HG03558 (cell line): ENCODE results near the gene PTPN14.

Experiments used
- ATAC-seq: cut with Tn5 transposase; IDR thresholded peaks from one replicate; pipeline ENCODE4 v1.9.1; 2021; ENCODE audit warnings: moderate number of reproducible peaks; ENCODE audit not compliant: unreplicated experiment; ENCODE audit errors: extremely low read depth

PTPN14 gene

DNA sequence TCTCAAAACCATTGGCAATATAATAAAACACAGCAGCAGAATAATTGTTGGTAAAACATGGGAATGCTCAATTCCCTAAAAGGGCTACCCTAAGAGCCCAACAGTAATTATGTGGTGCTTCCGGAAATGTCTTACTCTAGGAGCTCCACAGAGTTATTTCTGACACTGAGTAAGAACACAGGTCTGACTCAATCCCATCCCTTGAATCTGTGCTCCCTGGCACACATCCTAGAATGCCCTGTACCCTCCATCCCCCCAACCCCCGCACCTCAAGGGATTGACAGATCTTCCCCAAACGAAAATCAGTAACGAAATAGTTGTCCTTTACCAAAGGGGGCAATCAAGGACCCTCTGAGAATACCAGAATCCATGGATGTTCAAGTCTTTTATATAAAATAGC lies 198.6 kb downstream of the PTPN14 start:
- ATAC-seq, result no peak

DNA sequence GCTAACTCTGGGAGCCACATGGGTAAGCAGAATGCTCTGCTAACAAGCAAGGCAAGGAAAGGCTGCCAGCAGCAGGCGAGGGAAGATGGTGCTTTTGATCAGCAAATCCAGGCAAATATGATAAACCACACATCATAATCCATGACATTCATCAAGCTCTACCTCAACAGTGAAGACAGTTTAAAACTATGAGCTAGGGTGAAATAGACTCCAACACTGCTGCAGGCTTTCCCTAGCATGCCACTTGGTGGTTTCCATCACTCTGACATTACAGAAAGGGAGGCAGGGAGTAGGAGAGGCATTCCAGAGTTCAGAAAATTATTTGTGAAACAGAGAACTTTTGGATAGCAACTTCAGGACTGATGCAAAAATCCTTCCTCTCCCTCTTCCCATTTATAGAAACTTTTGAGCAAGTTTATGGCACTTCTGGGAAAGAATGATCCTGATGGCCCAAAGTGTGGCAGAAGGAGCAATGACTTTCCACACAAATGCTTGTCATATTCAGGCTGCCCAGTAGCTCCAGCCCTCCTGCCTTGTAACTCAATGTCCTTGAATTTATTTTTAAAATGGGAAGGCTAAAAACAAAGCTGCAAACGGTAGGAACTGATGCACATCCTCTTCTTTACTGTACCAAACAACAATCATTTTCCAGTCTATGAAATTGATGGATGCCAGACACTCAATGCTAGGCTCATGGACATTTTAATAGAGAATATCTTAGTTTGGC lies 199.7 kb downstream of the PTPN14 start:
- no peak for ATAC-seq

GRCh38 chr1:214349781-214350180 lies 201.6 kb downstream of the PTPN14 start:
- ATAC-seq, result no peak

DNA sequence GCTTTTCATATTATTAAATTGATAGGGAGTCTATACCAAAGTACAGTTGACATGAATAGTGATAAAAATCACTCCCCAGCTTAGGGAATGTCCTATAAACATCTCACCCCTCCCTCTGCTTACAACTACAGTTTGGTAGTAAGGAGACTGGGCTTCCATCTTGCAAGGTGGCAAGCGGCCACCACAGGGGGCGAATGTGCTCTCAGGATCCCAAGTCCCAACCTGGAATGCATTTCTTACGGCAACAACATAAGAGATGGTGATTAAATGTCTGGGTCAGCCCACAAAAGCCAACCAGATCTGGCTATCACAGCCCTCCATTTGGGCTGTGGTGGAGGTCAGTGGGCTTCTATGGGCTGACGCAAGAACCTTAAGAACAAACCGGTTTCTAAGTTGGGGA lies 202.4 kb downstream of the PTPN14 start:
- no peak for ATAC-seq

DNA sequence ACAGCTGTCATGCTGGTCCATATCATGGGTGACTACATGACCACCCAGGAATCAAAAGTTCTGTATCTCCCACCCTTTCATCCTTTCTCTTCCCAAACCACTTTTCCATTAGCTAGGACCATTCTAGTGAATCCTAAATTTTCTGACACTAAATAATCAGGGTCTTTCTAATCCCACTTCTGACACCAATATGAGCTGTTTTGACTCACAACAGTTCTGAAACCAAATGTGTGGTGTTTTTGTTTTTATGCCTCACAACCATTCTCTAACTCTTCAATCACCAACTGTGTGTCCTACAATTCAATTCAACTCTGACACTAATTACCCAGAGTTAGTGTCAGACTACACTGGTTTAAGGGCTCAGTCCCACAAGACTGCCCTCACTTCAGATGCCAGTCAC lies 206.5 kb downstream of the PTPN14 start:
- no peak for ATAC-seq

DNA sequence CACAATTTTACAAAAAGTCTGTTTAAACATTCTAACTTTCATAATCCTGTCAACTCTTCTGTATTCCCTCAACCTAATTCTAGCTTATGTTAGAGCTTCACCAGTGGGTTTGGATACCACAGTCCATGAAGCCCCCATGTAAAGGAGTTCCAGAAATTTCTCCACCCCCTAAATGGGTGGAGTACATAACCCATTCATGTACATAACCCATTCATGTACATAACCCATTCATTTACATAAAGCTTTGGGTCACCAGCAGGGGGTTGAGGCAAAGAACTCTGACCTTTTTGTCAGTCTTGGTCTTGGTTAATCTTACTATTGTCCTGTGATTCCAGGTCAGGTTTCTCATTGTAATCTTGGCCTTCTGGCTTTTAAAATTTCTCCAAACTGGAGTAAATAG lies 208.9 kb downstream of the PTPN14 start:
- ATAC-seq, result no peak

DNA sequence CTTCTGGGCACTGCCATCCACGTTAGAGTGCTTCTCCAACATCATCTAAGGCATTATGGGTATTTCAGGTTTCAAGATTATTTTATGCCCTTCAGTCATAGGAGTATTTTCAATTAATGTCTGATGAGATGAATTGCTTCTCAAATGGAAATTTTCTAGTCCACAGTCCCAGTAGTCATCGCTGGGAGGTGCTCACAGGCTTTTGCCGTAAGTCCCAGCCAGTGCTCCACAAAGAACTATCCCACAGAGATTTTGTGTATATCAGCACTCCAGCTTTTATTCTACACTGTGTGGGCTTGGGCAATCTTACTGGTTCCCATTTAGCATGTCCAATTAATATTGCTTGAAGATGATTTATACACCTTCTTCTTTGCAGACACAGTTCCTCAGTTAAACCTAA lies 209.5 kb downstream of the PTPN14 start:
- ATAC-seq, result no peak

- ATAC-seq, result no peak
Measured at GRCh38 chr1:214341459-214341858, 209.9 kb downstream of the PTPN14 start.

DNA sequence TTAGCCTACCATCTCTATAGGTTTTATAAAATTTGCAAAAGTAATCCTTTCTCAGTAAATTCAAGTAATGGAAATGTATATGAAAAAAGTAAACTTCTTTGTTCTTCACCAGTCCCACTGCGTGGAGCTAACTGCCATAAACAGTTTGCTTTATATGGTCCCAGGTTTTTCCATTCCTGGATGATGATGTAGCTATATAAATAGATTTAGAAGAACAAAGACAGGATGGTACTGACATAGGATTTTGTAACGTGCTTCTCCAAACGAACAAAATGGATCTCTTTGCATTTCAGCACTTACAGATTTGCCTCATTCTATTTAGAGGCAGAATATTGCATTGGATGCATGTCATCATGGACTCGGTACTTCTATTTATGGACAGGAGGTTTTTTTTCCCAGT lies 213.2 kb downstream of the PTPN14 start:
- no peak for ATAC-seq

GRCh38 chr1:214337511-214337910 lies 213.9 kb downstream of the PTPN14 start:
- ATAC-seq, result no peak

- ATAC-seq, result no peak
Measured at GRCh38 chr1:214337015-214337414, 214.4 kb downstream of the PTPN14 start.

DNA sequence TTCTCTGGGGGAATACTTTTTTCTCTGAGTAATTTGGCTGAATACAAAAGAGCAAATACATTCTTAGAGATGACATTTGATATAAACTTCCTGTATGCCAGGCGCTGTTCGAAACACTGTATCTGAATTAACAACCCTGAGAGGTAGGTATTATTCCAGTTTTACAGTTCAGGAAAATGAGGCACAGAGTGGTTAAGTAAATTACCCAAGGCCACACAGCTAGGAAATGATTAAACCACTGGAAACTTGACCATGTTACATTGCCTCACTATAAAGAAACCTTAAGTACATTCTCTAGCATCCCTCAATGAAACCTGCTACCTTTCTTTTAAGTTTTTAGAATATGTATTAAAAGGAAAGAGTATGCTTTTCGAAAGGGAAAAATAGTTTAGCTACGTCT lies 215.8 kb downstream of the PTPN14 start:
- ATAC-seq, result no peak

- ATAC-seq, result no peak
Measured at GRCh38 chr1:214332946-214333798, 218.2 kb downstream of the PTPN14 start.

- ATAC-seq, result no peak
Measured at GRCh38 chr1:214331827-214332423, 219.5 kb downstream of the PTPN14 start.

DNA sequence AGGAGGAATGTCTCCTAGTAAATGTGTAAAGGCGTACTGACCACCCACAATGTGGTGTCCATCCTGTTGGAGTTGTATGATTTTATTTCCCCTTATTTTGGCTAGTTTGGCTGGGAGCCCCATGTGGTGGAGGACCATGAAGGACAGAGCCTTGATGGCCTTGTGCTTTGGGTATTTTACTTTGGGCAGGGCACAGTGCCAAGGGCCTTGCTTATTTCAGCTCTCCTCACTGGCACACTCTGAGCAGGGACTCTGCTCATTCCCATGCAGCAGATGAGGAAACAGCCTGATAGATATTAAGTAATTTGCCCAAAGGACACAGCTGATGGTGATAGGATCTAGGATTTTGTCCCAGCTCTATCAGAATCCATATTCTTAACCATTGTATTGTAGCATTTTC lies 220.2 kb downstream of the PTPN14 start:
- no peak for ATAC-seq

DNA sequence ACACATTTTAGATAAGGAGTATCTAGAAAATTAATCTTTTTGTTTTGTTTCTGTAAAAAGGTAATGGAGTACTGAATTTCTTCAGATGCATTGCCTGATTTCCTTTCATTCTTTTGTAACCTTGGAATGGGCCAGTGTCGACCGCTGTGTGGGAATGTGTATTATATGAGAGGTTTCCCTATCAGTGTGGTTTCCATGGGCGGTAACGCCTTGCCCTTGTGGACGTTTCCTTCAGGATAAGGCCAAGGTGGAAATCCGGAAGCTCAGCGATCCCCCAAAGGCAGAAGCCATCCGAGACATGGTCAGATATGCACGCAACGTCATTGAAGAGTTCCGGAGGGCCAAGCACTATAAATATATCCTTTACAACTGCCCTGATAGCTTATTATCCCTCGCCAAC lies 220.7 kb downstream of the PTPN14 start:
- ATAC-seq, result no peak

DNA sequence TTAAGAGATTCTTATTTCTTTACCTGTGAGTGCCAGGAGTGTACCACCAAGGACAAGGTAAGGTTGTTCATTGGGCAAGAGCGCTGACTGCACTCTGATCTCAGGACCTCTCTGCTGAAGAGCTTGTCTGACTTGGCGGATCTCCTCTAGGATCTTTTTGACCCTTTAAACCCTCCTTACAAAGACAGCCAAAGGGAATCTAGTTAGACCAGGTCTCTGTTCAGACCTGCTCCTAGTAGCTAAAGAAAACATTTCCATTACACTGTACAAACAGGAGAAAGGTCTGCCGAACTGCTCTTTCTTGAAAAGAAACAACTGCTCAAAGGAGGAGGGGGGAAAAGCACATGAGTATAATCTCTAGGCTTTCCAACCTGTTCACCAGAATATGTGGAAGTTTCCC lies 221.2 kb downstream of the PTPN14 start:
- ATAC-seq, result no peak

DNA sequence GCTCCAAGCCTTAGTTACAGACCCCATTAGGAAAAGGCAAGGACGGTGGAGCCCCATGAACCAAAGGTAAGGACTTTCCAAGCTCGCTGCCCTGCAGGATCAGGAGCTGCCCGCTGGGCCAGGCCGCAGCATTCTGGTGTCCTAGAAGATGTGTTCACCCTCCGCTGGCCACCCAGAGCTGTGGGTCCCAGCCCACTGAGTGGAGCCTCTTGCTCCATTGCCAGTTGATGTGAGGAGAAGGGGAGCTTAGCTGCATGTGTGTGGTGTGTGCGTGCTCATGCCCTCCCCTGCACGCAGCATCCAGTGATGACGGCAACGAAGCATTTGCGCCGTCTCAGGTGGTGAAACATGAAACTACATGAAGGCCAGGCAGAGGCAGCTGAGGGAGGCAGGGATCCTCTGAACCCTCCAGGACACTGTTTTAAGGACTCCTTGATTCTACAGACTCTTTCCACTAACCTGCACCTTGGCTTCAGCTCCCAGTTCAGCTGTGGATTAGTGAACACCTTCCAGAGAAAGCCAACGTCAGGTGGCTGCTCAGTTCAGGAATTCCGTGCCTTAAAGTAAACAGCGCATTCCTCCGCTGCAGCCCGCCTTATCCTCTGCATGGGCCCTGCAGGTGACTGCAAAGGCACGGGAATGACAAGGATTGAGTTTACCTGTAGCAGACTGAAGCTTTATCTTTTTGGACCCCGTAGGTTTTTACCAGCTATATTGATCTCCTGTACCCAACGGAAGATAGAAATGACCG lies 221.8 kb downstream of the PTPN14 start:
- ATAC-seq, result no peak

DNA sequence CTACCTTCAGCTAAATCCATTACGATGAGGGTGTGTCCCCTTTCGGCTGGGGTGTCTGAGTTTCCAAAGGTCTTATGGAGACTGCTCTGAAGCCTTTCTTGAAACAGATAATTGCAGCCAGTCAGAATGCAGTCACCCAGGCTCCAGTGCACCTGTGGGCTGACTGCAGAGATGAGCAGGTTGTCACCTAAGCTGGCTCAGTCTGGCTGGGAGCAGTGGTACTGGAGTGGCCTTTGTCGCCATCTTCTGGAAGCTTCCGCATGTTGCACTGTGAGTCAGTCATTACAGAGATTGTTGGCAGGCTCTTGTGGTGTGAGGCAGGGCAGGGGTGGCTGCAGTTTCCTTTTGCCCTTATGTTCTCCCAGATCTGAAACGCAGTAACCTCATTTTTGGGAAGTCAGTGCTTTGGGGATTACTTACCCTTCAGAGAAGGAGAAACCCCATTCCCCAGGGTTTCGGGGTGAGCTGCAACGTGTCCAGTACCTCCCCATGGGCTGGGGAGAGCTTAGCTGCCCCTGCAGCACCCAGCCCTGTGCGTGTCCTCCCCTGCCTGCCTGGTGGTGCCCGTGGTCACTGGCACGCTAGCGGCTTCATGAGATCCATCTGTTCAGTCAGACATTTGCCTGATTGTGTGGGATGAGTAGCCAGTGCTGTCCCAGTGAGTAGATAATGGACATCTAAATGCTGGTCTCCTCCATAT lies 222.5 kb downstream of the PTPN14 start:
- ATAC-seq, result peak; percentile 92

GRCh38 chr1:214327514-214327913 lies 223.9 kb downstream of the PTPN14 start:
- no peak for ATAC-seq
